Endometrium (tissue), 2 donors: ENCODE results near the gene LMAN1L.

ENCODE experiments used
- FAIRE-seq: peaks from 2 replicates; lab custom pipeline; 2012; peaks lifted over from hg19 to GRCh38; lab: Jason Lieb, UNC
- donor health status: control.
- donor health status: control.

The LMAN1L gene

DNA sequence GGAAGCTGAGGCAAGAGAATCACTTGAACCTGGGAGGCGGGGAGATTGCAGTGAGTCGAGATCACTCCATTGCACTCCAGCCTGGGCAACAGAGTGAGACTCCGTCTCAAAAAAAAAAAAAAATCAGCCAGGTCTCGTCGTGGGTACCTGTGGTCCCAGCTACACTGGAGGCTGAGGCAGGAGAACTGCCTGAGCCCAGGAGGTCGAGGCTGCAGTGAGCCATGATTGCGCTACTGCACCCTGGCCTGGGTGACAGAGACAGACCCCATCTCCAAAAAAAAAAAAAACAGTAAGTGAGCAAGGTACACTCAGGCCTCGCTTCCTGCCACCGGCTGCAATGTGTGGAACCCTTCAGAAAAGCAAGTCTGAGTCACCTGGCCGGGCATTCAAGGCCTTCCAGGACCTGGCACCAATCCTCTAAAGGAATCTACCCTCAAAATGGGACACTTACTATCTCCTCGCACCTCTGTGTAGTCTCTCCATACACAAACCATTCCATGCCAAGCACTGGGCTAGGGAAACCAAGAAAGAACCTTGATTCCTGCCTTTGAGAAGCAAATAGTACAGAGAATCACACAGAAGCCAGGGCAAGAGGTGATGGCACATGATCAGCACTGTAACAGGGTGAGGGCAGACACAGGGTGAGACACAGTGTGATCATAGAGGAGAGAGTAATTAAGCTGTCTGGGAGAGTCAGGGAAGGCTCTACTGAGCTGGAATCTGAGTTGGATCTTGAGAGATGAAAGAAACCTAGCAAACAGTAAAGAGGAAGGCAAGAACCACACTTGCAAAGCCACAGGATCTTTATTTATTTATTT lies 50.8 kb downstream of the LMAN1L start:
- FAIRE-seq = no peak

DNA sequence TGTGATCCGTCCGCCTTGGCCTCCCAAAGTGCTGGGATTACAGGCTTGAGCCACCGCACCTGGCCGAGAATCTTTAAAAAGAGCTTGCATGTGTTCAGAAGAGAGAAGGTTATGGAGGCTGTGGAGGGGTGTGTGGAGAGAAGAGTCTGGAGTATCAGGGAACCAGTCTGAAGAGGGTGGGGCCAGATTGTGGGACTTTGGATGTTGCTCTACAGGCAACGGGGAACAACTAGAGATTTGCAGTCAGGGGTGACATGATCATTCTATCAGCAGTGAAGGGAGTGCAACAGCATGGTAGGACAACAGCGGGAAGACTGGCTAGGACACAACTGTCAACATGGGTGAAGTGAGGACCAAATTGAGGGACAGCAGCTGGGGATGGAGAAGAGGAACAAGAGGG lies 51.7 kb downstream of the LMAN1L start:
- no peak for FAIRE-seq

DNA sequence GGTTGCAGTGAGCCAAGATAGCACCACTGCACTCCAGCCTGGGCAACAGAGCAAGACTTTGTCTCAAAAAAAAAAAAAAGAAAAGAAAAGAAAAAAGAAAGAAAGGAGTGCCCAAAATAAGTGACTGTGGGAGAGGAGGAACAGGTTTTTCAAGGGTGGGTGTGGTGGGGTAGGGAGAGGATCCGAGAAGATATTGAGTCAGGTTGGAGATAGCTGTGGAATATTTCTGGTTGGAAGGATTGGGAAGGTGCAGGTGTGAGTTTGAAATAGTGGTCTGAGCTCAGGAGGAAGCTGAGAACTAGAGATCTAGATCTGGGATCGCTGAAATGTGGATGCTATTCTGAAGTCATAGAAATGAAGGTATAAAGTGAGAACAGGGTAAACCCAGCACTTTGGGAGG lies 52.7 kb downstream of the LMAN1L start:
- FAIRE-seq = no peak

DNA sequence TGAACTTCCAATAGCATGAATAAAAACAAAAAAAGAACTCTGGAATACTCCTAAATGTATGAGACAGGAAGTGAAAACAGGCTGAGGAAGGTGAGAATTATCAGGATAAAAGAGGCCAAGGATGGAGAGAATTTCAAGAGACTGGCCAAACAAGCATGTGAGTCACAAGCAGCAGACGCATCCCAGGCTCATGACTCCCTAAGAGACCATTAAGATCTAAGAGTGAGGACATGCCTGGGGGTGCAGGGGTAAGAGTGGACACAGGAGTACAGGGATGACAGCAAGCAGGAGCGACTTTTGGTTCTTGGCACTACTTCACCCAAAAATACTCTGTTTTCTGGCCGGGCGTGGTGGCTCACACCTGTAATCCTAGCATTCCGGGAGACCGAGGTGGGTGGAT lies 53.5 kb downstream of the LMAN1L start:
- FAIRE-seq = no peak

DNA sequence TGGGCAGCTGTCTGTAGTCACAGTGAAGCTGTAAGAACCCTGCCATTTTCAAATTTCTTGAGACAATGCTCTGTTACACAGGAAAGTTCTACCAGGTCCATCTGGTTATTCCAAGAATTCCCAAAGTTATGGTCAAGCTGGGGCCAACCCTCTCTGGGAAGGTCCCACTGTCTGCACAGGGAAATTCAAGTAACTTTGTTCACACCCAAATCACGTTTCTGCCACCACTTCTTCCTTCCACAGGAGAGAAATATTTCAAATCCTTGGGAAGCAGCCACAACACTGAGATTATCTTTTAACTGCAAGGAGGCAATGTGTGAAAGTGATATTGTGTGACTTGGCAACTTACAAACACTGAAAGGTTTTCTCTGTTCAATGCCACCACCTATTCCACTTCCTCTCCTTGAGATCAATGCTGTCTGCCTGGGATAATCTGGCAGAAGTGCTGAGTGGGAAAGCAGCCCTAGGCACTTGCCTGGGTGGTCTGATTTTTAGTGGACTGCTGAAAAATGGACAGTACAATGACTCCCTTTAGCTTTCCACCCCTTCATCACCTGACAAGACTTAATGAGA lies 54.9 kb downstream of the LMAN1L start:
- no peak for FAIRE-seq

DNA sequence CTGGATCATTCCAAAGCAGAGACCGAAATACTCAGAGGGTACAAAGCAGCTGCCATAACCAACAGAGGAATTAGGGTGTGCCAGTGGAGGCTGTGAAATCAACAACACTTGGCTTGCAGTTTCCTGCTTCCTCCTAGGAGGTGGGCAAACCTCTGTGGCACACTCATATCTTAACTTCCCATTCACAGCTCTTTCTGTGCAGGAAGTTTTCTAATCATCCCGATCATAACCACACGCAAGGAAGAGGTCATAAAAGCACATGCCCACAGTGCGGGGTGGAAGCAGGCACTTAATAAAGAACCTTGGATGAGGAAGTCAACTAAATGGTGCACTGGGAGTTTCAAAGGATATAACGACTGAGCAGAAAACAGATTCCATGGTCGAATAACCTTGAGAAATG lies 55.4 kb downstream of the LMAN1L start:
- no peak for FAIRE-seq

DNA sequence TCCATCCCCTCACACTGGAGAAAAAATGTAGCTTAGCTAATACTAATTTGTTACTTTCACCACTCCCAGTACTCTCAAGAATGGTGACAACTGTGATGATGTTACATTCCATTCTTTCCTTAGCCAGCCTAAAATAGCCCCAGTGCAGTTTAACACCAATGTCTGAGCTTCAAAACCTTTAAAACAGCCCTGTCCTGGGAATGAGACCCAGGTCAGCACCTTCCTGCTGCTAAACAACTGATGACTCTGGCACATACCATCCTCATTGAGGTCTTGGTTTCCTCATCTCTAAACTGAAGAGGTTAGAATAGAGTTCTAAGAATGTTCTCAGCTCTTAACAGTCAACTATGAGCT lies 56.7 kb downstream of the LMAN1L start:
- no peak for FAIRE-seq

DNA sequence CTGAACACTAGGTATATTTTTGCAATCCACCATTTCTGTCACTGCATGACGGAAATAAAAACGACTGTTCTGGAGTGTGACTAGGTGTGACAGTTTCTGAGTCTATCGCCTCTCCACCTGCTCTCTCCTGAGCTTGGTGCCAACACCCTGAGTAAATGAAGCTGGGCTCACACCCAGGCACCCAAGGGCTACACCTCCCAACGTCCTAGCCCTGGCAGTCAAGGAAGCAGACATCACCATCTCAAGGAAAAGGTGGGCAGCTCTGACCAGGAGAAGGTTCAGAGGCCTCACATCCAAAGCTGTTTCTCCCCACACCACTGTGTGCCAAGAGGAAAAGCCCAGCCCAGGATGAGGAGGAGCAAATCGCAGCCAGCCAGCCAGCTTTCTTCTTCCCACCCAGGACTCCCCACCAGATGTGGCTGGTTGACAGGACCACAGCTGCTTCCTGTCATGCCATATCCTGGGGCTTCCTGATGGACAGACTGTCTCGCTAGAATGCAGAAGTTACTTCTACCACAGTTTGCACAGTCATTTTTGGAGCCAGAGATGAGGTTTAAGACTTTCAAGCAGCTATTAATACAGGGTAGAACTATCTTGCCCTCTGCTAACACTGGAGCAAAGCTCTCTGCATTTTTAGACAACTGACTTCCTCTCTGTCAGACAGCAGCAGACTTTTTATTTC lies 57.2 kb downstream of the LMAN1L start:
- FAIRE-seq = no peak

DNA sequence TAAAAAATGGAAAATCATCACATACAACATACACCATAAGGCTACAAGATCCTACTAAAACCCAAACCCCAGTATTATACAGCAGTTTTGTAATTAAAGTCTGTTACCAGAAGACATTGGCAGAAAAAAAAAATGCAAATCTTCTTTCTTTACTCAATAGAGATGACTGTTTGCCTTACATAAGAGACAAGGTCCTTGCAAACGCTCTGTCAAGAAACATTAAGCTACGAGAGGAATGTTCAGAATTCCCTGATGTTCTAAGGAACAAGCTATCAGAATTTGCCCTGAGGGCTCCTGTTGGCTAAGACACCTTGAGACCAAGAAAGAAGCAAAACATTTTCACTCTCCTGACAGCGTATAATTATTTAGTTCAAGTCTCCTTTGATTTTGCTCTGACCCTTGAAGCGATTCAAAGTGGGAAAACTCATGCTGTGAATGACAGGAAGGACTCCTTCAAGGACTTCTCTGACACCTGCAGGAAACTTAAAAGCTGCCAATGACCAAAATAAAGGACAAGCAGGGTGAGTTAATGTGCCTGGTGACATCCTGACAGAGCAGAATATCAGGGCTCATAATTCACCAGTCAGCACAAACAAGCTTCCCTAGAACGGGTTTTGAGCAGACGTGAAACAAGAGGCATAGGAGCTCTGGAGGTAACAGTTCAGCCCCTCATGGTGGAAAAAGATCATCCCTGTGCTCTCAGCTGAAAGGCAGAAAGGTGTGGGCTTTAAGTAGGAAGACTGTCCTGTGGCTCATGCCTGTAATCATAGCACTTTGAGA lies 58.0 kb downstream of the LMAN1L start:
- no peak for FAIRE-seq

DNA sequence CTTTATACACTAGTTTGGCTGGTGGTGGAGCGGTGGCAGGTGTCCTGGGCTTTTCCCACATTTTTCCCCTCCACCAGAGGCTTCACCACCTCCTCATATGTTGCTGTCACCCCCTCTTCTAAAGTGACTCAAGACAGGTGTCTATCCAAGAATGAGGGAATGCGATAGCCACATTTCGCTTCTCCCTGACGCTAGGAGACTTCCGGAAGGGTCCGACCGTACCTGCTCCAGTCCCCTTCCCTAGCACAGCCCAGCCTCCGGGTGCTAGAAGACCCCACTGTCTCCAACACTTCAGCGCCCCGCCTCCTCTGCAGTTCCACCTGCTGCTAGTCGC lies 60.0 kb downstream of the LMAN1L start:
- no peak for FAIRE-seq

DNA sequence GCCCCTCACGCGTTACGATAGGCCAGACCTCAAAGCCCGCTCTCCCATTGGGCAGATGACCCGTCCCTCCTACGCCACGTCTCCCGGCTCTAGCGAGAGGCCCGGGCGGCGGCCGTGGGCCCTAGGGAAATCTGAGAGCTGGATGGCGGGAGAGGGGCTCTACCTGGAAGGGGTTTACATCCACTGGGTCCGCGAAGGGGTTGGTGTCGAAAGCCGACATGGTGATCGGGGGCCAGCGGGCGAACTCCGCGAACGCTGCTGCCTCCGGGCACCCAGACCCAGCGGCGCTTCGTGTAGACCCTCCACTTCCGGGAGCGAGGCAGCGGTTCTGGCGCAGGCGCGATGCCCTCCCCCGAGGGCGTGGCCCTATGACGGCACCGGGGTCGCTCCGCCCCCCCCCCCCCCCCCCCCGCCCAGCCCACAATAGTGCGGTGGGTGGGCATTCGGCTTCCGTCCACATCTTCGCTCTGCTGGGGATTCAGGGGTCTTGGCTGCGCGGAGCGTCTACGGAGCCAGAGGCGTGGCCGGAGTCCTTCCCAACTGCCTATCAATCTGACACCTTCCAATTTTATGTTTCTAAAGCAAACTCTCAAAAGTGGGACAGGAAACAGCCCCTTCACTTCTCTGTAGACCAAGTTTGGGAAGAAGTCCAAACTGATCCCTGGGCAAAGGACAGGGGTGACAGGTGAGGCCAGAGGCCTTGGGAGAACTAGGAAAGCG lies 60.6 kb downstream of the LMAN1L start, which contains the start of gene SCAMP2:
TSS of gene SCAMP2 (minus strand) at position 330 of the 720 bp plus-strand sequence. CDS start at position 220, 110 bp downstream.
- FAIRE-seq = no peak

DNA sequence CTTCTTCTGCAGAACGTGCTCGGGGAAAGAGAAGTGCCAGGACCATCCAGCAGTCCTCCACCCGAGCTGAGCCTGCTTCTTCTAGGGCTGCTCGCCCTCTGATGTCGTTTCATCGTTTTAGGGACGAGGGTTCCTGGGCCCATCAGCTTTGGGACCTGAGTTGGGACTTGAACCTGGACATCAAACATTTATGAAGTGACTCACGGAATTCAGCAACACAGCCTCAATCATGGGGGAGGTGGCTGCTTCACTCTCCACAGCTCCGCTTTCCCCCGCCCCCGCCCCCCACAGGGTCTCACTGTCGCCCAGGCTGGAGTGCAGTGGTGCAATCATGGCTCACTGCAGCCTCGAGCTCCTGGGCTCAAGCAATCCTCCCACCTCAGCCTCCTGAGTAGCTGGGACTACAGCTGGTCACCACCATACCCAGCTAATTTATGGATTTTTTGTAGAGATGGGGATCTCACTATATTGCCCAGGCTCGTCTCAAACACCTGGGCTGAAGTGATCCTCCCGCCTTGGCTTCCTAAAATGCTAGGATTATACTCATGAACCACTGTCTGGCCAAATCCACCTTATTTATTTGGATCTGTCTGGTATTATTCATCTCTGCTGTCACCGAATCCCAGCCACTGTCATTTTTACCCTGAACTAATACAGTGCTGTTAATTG lies 61.3 kb downstream of the LMAN1L start:
- no peak for FAIRE-seq
